DMS153 treated with DMSO at 0.1 percent for 48 hours (cell line): Measurements from ENCODE around the gene TENM4.

Experiments used
- DNase-seq: peaks from one replicate; lab custom pipeline; 2025; ENCODE audit not compliant: unreplicated experiment; lab: John Stamatoyannopoulos, UW

The TENM4 gene

GRCh38 chr11:78732246-78732645, 708.6 kb downstream of the TENM4 start:
- no peak for DNase-seq

- peak; percentile 71 for DNase-seq
These were observed 709.8 kb downstream of the TENM4 start for GRCh38 chr11:78731027-78731426.

DNA sequence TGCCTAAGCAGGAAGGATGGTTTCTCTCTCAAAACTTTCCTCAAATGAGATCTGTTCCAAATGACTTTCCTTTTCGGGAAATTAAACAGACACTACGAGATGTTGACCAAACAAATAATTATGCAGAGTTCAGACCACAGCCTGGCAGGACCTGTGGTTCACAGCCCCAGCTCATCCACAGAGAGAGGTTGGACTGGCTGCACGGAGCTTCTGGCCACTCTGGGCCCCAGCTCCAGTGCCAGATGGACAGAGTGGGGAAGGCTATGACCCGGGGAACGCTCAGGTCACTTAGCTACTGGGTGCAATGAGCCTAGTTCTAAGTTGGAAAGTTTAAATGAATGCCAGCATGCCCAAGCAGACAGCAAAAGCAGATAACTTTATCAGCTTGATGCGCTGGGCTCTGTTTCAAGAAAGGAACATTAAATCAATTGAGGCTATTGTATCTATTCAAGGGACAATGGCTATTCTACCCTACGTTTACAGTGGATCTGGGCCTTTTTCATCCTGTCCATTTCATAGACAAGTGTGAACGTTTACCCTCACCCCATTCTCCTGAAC, 710.5 kb downstream of the TENM4 start:
- no peak for DNase-seq

DNA sequence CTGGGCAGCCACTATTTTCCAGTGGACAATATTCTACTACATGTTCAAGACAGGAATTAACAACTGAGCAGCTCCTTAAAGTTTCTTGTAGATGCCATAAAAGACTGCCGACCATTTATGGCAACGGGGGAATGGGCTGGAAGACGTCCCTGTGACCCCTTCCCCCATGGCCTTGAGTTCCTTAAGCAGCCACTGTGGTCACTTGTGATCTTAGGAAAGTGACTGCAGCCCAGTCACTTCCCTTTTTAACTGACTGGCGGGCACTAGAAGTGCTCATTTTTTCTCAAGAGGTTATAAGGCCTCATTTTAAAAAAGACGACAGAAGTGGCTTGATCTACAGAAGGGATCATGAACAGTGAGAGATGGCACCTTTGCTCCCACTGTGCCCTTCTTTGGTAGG, 713.0 kb downstream of the TENM4 start:
- DNase-seq: no peak

DNA sequence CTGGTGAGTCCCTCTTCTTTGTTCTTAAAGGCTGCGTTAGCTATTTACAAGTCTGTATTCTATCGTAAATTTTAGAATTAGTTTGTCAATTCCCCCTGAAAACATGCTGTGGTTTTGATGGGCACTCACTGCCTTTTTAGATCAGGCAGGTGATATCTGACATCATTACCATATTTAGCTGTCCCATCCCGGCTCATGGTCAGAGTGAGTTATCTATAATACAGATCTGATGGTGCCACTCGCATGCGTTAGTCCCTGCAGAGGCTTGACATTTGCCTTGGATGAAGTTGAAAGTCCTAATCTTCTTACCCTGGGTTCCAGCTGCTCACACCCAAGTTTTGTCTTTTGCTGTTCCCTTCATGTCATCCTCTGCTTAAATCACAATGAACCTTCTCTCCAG, 715.6 kb downstream of the TENM4 start:
- DNase-seq: no peak

- no peak for DNase-seq
These were observed 718.0 kb downstream of the TENM4 start for GRCh38 chr11:78722786-78723185.

- DNase-seq: no peak
These were observed 720.4 kb downstream of the TENM4 start for GRCh38 chr11:78720281-78720989.

- DNase-seq: no peak
These were observed 723.8 kb downstream of the TENM4 start for GRCh38 chr11:78717041-78717440.

DNA sequence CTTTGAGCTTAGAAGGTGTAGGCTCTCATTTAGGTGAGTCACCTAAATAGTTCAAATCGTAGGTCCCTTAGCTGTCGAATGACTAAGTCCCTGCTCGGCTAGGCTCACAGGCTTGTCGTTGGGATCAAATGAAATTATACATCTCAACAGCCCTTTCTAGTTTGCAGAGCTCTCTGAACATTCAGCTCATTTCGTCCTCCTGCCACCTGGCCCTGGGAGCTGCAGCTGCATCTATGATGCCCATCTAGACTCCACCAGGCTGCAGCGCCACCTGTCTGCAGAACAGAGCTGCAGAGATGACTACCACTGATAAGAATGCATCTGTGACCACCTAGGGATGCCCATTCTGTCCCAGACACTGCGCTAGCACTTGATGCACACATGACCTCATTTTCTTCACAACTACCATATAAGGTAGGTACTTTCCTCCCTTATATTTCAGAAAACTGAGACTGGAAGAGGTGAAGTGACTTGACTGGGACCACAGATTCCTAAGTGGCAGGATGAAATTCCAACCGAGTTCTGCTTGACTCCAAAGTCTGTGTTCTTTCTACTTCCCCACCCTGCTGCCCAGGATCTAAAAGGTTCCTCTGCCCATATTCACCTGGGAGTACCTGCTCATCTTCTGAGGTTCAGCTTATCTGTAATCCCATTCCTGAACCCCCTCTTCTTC, 725.1 kb downstream of the TENM4 start:
- DNase-seq: peak; percentile 66

GRCh38 chr11:78714539-78714938, 726.3 kb downstream of the TENM4 start:
- DNase-seq: peak; percentile 82

DNA sequence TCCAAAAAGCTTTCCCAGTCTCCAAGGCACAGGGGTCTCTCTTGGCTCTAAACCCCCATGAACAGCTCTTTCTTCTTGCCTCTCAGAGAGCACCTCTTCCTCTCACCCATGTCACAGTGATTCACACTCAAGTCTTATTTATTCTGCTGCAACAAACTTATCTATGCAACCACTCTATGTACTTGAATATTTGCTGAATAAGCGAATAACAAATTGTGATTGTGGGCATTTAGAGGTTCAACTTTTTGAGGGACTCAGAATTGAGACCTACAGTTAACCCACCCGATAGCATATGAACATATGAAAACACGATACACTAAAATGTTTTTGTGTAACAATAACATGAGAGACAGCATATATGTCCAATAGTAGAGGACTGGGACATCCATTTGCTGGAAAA, 729.1 kb downstream of the TENM4 start:
- no peak for DNase-seq

DNA sequence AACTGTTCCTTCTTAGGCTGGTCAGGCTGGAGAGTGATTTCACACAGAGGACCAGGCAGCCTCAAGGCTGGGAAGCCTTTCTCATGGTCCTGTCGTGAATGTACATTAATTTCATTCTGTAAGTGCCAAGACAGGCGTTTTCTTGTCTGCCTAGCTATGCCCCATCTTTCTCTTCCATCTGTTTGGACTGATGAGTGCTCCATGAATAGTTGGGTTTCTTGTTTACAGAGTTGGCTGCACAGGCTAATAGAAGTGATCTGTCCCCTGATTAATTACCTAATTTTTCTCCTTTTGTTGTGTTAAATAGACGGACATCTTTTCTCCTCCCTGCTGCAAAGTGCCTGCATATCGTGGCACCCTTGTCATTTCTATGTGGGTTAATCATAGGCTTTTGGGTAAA, 730.4 kb downstream of the TENM4 start:
- no peak for DNase-seq

GRCh38 chr11:78708388-78708787, 732.4 kb downstream of the TENM4 start:
- DNase-seq: no peak

DNA sequence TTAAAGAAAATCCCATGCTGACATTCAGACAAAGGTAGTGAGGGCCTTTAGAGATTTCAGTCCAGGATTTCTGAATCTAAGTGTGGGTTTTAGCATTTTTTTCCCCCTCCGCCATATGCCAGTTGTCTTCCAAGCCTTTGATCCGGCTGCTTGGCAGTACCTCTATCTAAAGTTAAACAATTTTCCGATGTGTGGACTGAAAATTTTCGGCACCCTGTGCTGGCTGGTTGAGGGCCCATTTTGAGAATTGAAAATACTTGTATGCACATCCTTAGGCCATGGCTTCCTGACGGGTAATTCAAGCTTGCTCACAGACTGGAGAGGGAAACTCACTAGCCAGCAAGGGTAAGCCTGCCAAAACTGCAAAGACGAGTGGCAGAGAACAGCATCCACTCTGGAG, 734.3 kb downstream of the TENM4 start:
- no peak for DNase-seq

DNA sequence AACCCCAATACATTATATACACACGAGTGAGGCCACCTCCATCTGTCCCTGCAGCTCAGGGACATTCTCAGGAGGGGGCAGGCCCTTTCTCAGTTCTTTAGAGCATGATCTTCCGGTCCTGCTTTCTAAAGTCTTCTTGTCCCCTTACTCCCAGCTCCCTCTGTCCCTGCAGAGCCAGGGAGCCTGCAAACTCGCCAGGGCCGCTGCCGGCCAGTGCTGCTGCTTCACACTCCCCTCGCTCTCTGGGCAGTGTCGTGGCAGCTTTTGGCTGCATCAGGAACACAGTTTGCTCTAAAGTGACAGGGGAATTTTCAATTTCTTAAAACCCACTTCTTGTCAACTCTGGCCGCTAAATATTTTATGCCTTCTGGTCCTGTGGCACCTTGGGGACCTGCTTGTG, 736.0 kb downstream of the TENM4 start:
- no peak for DNase-seq

GRCh38 chr11:78699609-78700135, 741.2 kb downstream of the TENM4 start:
- no peak for DNase-seq

DNA sequence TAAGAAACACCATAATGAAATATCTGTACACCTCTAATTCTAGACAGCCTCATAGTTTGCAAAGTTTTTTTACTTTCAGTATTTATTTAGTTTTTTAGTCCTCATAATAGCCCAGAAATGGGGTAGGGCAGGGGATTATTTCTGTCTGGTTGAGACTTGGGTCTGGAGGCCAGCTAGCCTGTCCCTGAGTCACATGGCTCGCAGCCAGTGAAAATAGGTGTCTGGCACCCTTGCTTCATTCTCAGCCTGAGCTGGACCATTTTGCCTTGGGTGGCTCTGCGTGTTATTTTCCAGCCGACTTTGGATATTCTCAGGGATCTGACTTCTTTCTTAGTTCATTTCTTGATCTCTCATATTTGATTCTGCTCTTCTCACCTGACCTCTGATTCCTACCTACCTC, 742.2 kb downstream of the TENM4 start:
- no peak for DNase-seq

DNA sequence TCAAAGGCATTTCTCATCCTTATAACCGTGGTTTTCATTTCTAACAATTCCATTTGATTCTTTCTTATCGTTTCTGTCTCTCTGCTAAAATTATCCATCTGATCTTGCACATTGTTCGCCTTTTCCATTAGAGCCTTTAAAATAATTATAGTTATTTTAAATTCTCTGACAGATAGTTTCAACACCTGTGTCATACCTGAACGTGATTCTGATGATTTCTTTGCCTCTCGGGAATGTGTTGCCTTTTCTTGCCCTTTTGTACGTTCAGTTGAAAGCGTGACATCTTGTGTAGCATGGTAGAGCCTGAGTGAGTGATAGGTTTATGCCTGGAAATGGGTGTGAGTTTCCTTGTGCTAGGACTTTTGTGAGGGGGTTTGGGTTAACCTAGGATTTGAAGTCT, 744.7 kb downstream of the TENM4 start:
- no peak for DNase-seq

DNA sequence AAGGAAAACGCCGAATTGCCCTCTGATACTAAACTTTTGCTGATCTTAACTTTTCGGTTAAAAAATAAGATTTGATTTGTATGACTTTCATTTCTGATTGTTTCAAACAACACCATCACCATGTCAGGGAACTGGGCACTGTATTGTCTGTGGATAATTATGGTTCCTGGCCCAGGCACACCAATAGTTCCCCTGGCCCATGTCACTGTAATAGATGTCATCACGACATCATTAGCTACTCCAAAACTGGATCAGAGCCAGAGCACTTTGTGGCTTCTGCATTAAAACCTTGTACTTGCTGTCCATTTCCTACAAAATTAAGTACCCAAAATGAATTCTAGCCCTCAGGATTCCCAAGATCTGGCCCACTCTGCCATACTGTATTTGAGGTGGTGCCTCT, 746.7 kb downstream of the TENM4 start:
- DNase-seq: no peak

DNA sequence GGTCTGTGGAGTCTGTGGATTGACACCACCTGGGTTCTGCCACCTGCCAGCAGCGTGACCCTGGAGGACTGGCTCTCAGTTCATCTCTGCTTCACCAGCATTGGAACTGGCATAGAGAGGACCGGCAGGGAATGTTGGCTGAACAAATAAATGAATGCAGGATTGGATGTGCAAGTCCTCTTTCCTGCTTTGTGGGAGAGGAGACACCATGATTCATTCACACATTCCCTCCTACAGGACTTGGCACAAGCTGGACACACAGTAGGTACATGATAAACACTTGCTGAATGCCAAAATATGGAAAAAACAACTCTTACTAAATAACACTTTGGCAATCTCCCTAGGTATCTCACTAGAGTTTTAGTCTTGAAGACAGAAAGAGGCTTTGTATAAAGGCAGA, 749.6 kb downstream of the TENM4 start:
- no peak for DNase-seq

- DNase-seq: no peak
These were observed 750.4 kb downstream of the TENM4 start for GRCh38 chr11:78690352-78690987.
